HG03039 (cell line): Measurements from ENCODE around the gene QTRT2.

Experiments
- ATAC-seq: cut with Tn5 transposase; IDR thresholded peaks from one replicate; pipeline ENCODE4 v1.9.1; 2021; ENCODE audit warnings: mild to moderate bottlenecking, moderate library complexity; ENCODE audit not compliant: unreplicated experiment

QTRT2 gene

DNA sequence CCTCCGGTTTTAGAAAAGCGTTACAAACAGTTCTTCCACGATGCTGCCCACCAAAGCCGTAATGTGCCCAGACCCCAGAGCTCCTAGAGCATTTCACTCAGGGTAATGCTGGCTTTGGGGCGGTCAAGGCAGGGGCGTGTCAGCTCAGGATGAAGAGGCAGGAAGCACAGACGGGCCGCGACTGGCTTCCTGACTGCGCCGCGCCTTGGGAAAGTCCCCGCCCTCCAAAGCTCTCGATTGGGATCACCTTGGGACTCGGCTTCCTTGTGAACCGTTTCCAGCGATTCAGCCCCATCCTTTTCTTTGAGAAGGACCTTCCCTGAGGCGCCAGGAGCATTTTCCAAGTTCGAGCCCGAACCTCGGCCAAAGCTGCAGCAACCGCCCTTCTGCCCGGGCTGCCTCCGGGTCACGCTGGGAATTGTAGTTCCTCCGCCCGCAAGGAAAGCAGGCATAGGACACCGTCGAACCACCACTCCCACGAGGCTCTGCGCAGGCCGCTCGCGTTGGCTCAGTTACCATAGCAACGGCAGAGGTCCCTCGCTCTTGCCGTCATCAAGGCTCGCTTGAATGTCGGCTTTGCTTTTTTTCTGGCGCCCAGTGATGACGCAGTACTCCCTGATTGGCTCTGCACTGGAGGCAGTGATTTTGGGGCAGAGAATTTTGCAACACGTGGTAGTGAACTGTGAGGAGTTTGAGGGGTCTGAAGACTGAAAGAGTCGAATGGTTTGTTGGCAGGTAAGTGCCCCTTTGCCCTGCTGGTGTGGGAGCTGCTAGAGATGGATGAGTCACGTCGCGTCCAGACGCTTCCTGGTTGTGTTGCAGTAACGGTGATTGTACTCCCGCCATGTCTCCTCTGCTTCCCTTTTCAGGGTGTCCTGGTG lies at the start of gene QTRT2, which contains the start of gene CCDC191:
Gene QTRT2 (plus strand): TSS at position 608 of the 881 bp plus-strand sequence. CDS start 8,521 bp downstream, outside the sequence.
Gene CCDC191 (minus strand): TSS at position 397 of the 881 bp plus-strand sequence. CDS start 60 bp downstream, at position 337.
- ATAC-seq = peak; percentile 97

DNA sequence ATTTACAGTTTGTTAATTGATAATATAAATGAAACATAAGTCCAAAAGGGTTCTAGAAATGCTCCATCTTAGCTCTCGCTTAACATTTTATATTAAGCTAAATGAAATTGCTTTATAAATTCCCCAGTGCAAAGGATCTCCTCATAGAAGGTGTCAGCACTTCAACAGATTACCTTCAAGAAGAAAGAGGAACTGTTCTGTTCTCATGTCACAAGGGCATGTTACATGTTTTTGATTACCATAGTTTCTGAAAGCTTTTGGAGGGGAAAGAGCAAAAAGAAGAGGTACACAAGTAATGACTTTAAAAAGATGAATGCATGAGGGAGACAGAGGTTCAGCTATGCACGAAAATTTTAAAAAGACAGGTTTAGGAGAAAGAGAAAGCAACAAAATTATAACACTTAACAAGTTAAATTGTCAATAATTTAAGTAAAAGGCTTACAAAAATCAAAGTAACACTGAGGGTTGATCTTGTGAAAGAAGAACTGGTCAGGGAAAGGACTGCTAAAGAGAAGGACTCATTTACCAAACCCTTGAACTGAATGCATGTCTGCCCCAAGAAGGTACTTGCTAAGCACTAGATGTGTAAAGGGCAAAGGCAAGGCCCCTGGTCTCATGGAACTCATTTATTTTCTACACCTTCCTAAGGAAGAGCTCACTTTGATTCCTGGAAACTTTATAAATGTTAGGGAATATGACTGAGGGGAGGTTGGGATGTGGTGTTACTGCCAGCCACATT lies 45.3 kb upstream of the QTRT2 start:
- no peak for ATAC-seq

DNA sequence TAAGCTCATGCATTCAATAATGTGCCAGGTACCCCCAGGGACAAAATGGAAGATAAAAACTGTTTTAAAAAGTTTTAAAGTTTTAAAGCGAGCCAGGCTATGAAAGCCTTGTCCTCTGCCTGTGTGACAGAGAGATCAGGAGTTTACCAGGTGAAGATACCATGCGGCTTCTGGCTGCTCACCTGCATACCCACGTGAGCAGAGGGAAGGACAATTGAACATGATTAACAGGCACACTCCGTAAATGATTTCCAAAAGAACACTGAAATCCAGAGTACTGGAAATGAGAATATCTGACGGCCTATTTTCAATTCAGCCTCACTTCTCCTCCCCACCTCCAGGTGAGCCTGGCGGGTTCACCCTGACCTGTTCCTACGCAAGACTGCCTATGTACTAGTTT lies 42.3 kb upstream of the QTRT2 start:
- no peak for ATAC-seq

- no peak for ATAC-seq
These were observed 37.1 kb upstream of the QTRT2 start for GRCh38 chr3:114019486-114019885.

GRCh38 chr3:114020907-114021306 lies 35.6 kb upstream of the QTRT2 start:
- no peak for ATAC-seq

DNA sequence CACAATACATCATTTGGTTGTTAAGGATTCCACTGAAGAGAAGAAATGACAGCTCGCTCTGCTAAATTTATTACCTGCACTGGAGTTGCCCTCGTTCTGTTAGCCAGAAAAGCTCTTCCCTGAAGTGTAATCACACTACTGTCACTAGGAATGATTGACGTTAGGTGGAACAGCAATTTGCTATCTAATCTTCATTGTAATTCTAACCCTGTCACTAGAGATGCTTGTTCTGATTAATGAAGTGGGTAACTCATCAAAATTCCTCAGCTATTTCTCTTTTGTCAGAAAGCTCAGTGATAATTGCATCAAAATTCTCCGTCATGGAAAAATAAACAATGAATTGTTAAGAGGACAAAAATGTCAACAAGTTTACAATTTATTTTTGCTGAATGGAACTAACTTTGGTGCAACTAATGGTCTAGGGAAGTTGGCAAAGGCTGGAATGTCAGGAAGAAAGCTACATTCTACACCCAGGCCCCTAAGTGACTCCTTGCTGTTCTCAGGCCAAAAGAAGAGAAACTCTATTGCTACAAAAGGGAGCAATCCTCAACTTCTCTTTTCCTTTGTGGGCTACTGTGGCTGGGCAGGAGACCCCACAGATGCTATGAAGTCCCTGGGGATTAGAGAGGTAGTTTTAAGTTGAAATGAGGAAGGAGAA lies 34.3 kb upstream of the QTRT2 start:
- ATAC-seq = no peak

DNA sequence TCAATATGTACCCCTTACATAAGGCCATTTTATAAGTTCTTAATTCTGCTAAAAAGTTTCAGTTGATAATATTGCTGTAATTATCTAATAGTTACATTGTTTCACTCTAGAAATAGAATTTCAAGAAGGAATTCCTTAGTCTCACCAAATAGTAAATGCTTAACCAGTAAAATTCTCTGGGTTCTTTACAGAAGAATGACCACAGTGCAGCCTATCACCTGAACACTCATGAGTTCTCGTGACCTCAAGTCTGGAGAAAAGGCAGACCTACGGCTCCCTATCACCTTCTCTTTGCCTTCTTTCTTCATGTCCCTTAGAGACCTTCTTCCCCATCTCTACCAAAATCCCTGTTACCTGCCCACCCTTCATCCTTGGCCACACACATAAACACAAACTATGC lies 31.1 kb upstream of the QTRT2 start:
- ATAC-seq = no peak

GRCh38 chr3:114026331-114026730 lies 30.2 kb upstream of the QTRT2 start:
- no peak for ATAC-seq

- ATAC-seq = no peak
These were observed 22.8 kb upstream of the QTRT2 start for GRCh38 chr3:114033721-114034120.

- ATAC-seq = no peak
These were observed 22.3 kb upstream of the QTRT2 start for GRCh38 chr3:114034211-114034610.

DNA sequence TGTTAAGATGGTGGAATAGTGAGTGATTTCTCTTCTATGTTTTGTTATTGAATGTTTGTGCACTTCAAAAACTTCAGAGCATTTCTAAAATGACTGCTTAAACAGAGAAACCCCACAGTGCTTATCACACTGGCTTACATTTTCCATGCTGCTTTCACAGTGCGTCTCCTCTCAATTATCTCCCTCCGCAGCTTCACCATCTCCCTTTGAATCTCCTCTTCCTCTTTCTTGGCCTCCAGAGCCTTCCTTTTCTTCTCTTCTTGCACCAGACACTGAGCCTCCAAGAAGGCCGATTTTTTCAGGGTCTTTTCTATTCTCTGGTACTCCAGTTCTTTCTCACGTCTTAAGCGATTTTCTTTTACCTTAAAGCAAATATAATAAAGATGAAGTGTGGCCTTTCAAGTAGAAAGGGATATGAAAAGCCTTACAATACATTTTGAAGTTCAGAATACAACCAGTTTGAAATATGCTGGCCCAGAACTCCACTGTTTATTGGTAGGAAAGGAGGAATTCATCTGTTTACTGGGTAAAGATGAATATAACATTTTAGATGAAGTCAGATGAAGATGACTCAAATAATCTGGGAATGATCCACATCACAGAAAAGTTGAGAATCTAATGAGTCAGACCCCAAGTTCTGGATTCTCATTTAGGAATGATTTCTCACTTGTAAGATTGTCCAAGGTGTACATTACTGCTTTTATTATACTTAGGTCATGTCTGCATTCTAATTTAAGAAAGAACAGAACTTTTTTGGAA lies 21.6 kb upstream of the QTRT2 start:
- ATAC-seq = no peak

DNA sequence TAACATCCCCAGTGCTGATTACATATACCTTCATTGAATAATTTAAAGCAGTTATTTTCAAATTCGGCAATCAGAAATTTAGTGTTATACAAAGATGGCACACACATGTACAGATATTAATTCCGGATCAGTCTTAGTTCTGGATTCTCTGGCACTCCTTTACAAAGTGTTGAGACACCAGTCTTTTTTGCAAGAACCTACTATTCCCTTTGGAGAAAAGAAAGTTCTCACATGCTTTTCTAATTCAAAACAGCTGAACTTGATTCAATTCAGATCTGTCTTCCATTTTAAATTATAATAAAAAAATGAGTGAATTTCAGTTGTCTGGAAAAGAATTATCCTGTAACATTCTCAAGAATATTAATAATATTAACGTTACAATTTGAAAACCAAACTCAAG lies 20.6 kb upstream of the QTRT2 start:
- no peak for ATAC-seq

DNA sequence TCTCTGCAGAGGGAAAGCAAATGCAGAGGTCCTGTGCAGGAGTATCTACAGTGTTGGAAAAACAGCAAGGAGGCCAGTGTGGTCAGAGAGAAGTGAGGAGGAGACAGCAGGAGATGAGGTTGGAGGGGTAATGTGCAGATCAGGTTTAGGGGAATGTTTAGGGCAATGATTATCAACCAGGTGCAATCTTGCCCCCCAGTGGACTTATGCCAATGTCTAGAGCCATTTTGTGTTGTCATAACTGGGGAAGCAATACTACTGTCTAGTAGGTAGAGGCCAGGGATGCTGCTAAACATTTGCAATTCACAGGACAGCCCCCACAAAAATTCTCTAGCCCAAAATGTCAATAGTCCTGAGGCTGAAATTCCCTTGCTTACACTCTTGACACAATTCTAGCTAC lies 13.3 kb upstream of the QTRT2 start:
- ATAC-seq = no peak

GRCh38 chr3:114052216-114052615 lies 4.3 kb upstream of the QTRT2 start:
- ATAC-seq = no peak

- peak; percentile 1 for ATAC-seq
These were observed 442 bp downstream of the QTRT2 start for GRCh38 chr3:114057011-114057347.

- ATAC-seq = no peak
These were observed 2.1 kb downstream of the QTRT2 start for GRCh38 chr3:114058646-114059045.

- no peak for ATAC-seq
These were observed 4.5 kb downstream of the QTRT2 start for GRCh38 chr3:114060906-114061655.

DNA sequence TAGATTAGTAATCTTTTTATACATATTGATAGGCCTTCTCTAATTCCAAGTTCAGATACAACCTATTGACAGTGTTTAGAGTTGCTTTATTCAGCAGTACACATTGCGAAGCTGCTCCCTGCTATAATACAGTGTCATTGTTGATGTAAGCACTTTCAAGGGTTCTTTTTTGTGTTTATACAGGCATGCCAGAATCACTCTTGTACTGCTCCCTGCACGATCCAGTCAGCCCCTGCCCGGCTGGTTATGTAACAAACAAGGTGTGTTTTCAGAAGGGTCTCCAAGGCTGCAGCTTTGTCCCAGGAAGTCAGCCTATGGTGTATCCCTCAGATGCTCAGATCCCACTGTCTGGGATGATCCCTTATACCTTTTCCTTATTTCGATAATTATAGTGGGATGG lies 11.3 kb downstream of the QTRT2 start:
- no peak for ATAC-seq

GRCh38 chr3:114068336-114068735 lies 11.8 kb downstream of the QTRT2 start:
- ATAC-seq = no peak

DNA sequence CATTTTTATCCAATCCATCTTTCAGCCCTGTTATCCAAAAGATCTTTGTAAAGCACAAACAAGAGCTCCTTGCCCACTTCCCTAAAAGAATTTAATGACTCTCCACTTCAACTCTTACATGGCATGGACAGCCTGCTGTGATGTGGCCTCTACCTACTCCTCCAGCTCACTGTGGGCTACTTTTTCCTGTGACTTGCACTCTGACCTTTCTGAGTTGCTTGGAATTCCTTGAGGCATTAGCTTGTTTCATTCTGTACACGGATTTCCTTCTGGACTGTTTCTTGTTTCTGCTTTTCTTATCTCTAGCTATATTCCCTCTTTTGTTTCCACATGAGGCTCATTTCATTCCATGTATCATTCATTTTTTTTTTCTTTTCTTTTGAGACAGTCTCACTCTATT lies 15.2 kb downstream of the QTRT2 start:
- no peak for ATAC-seq
